Cardiac fibroblast (primary cell): ENCODE results near the gene NPC2.
A peak's percentile ranks its signal among the peaks of the same experiment; 100 is the strongest.

Source experiments
- DNase-seq, 2 donors: peaks; one replicate each; pipeline versions ENCODE4 v3.0.0 to v3.0.0-alpha.2; 2010; ENCODE audit warnings: low read depth in 2 of 2
- H3K4me3 ChIP-seq, 2 donors: replicated peaks in 1 of 2; 1 replicate in 1 of 2; 2 replicates in 1 of 2; pipeline ENCODE4 v1.5.1; 2011; ENCODE audit warnings: low read depth in 2 of 2, low read length in 2 of 2, mild to moderate bottlenecking in 2 of 2, moderate library complexity in 1 of 2
- TF ChIP-seq, protein P1 (sequence below): IDR thresholded peaks from one replicate; pipeline ENCODE4 v1.5.1; 2011; ENCODE audit warnings: low read depth, mild to moderate bottlenecking, low read length, inconsistent platforms

Gene NPC2

DNA sequence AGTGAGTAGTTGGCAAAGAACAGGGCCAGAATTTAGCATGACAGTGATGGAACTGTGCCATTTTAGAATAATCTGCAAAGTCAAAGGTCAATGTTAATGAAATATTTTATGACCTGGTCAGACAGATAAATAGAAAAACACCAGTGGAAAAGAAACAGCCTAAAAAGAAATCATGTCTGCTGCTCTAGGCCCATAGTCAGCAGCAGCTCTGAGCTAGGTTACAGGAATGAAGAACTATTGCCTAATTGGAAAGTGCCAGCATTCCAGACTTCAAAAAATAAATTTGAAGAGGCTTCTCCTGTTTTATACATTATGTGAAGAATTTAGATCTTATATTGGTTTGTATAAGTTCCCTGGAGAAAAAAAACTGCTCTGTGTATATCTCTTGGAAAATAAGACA lies 9.8 kb downstream of the NPC2 start:
- no peak overlapping the region for H3K4me3 ChIP-seq
- DNase-seq: peak in 1 of 2 donors; percentile 29
- TF ChIP-seq, protein P1, sequence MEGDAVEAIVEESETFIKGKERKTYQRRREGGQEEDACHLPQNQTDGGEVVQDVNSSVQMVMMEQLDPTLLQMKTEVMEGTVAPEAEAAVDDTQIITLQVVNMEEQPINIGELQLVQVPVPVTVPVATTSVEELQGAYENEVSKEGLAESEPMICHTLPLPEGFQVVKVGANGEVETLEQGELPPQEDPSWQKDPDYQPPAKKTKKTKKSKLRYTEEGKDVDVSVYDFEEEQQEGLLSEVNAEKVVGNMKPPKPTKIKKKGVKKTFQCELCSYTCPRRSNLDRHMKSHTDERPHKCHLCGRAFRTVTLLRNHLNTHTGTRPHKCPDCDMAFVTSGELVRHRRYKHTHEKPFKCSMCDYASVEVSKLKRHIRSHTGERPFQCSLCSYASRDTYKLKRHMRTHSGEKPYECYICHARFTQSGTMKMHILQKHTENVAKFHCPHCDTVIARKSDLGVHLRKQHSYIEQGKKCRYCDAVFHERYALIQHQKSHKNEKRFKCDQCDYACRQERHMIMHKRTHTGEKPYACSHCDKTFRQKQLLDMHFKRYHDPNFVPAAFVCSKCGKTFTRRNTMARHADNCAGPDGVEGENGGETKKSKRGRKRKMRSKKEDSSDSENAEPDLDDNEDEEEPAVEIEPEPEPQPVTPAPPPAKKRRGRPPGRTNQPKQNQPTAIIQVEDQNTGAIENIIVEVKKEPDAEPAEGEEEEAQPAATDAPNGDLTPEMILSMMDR: no peak

DNA sequence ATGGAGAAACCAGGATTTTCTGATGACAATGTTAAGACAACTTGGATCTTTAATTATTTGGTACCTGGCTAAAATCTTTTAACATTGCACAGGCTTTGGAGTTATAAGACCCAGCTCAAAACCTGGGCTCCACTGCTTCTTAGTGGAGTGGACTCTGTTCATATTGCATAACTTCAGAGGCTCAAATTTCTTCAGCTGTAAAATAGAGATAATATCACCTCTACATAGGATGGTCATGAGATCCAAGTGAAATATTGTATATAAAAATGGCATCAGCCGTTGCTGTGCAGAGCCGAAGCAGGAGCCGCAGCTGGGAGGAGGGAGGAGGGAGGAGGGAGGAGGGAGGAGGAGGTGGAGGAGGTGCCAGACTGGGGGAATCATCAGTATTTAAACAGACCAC lies 10.5 kb downstream of the NPC2 start:
- TF ChIP-seq, protein P1: no peak
- no peak for DNase-seq
- H3K4me3 ChIP-seq: no peak overlapping the region

DNA sequence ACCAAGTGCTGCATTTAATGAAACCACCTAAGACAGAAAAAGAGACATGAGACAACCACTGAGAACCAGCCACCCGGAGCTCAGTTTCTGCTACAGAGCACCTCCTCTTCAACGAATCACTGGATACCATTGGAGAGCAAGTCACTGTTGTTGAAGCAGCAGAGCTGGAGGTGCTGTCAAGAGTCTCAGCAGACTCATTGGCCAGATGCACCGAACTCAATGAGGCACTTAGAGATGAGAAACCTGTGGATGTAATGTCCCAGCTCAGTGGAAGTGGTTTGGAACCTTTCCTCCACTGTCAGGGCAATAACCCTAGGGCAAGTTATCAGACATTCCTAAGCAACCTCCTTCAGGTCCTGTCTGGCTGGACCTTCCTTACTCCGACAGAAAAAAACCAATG lies 13.1 kb downstream of the NPC2 start:
- TF ChIP-seq, protein P1: no peak
- no peak for DNase-seq

DNA sequence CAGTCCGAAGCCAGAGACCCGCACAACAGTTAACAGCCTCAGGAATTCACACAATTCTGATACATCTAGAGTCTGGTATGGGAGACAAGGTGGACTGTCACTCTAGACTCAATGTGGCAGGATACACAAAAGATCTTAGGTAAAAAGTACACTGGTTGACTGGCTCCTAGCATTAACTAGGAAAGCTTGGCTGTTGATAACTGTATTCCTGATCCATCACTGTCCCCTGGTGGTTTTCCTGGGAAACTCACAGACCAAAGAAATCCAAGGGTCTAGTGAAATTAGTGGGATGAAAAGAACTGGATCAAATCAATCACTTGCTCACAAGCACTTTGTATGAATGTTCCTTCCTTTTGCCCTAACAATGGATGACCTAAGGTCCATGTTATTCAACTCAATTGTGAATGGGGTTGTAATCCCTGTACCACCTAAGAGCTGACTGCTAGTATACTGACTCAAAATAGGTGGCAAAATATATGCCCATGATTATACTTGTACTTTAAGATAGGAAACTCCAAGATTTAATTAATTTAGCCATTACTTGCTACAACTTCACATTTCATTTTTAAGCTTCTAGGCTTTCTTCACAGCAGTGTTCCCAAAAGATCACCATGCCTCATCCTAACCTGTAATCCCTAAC lies 14.0 kb downstream of the NPC2 start:
- H3K4me3 ChIP-seq: no peak overlapping the region
- TF ChIP-seq, protein P1: peak; percentile 74
- peak; percentile 44 to 53 for DNase-seq

More for the DNA sequence above, 13.1 kb downstream of the NPC2 start:
- no peak overlapping the region for H3K4me3 ChIP-seq

DNA sequence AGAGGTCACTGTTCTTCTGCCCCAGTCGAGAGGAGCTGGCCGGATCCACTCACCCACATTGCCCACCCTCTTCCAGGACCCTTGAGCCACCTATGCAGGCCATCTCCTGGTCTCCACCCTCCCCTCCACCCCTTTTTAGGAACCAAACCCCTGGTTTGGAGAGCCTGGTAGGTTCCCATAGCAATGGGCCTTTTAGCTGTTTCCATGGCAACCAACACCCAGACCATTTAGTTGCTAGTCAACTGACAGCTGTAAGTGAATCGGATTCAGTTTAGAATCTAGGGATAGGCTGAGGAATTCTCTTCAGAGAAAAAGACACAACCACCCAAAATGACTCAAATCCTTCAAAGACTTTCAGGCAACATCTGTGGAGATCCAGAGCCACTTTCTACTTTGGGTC lies 16.5 kb downstream of the NPC2 start:
- TF ChIP-seq, protein P1: no peak
- no peak overlapping the region for H3K4me3 ChIP-seq
- DNase-seq: no peak

DNA sequence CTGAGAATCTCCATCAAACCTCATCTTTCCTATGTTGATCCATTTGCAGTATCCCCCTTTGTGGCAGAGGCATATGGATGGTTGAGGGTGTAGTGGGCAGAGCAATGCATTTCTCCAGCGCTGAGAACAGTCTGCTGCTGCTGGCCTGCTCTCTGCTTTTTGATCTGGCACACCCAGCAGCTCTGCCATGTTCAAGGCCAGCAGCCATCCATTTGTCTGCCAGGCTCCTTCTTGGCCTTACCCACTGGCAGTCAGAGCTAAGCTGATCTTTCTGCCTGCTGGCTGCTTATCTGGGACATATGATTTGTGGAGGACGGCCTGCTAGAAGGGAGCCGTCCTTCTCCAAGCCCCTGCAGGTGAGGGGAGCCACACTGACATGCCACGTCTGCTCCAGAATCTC lies 17.0 kb downstream of the NPC2 start:
- no peak overlapping the region for H3K4me3 ChIP-seq
- TF ChIP-seq, protein P1: no peak
- DNase-seq: no peak

DNA sequence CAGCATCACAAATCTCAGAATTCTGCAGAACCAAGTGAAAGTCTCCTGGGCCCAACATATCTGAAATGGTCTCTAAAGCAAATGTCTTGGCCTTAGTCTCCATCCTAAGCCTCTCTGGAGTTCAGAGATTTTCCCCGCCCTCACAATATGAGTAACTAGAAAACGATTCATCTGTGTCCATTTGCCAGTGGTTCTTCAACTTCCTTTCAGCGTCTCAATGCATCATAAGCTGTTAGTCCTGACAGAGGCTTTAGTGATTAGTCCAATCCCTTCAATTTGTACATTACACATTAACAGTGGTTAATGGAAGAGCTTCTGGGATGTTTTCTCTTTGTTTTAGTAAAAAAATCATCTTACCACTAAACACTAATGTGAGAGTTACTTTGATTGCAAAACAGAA lies 17.4 kb downstream of the NPC2 start:
- peak; percentile 65 to 79 for DNase-seq
- H3K4me3 ChIP-seq: no peak overlapping the region
- TF ChIP-seq, protein P1: no peak
